HG03378 (cell line): ENCODE results near the gene SMIM14.
"Not testable (repeated sequence)": the region's sequence is repeated elsewhere in the genome, so short reads cannot be mapped to it uniquely, and the experiment has no call there.

Experiments used
- ATAC-seq: cut with Tn5 transposase; IDR thresholded peaks from one replicate; pipeline ENCODE4 v1.9.1; 2021; ENCODE audit warnings: mild to moderate bottlenecking, moderate library complexity; ENCODE audit not compliant: unreplicated experiment

The SMIM14 gene

GRCh38 chr4:39608451-39608850 is 30.2 kb downstream of the SMIM14 start:
- no peak for ATAC-seq

- ATAC-seq = no peak
Measured at GRCh38 chr4:39606747-39607146, 31.9 kb downstream of the SMIM14 start.

GRCh38 chr4:39597695-39598381 is 40.8 kb downstream of the SMIM14 start:
- ATAC-seq = no peak

- ATAC-seq = no peak
Measured at GRCh38 chr4:39596971-39597370, 41.7 kb downstream of the SMIM14 start.

GRCh38 chr4:39591290-39591689 is 47.4 kb downstream of the SMIM14 start:
- ATAC-seq = no peak

GRCh38 chr4:39587881-39588280 is 50.8 kb downstream of the SMIM14 start:
- ATAC-seq = no peak

- no peak for ATAC-seq
Measured at GRCh38 chr4:39574946-39575345, 63.7 kb downstream of the SMIM14 start.

- no peak for ATAC-seq
Measured at GRCh38 chr4:39571504-39571903, 67.2 kb downstream of the SMIM14 start.

- ATAC-seq = no peak
Measured at GRCh38 chr4:39571054-39571453, 67.6 kb downstream of the SMIM14 start.

GRCh38 chr4:39569209-39569608 is 69.5 kb downstream of the SMIM14 start:
- no peak for ATAC-seq

- ATAC-seq = no peak
Measured at GRCh38 chr4:39568805-39569204, 69.9 kb downstream of the SMIM14 start.

- no peak for ATAC-seq
Measured at GRCh38 chr4:39565878-39566600, 72.6 kb downstream of the SMIM14 start.

- ATAC-seq = no peak
Measured at GRCh38 chr4:39563346-39563847, 75.3 kb downstream of the SMIM14 start.

- ATAC-seq = no peak
Measured at GRCh38 chr4:39562792-39563191, 75.9 kb downstream of the SMIM14 start.

- ATAC-seq = no peak
Measured at GRCh38 chr4:39559626-39560025, 79.0 kb downstream of the SMIM14 start.

GRCh38 chr4:39555472-39555871 is 83.2 kb downstream of the SMIM14 start:
- ATAC-seq = no peak

GRCh38 chr4:39548425-39549067 is 90.1 kb downstream of the SMIM14 start:
- no peak for ATAC-seq

- no peak for ATAC-seq
Measured at GRCh38 chr4:39544580-39545315, 93.9 kb downstream of the SMIM14 start.

- not testable (repeated sequence) for ATAC-seq
Measured at GRCh38 chr4:39544080-39544479, 94.6 kb downstream of the SMIM14 start.

- no peak for ATAC-seq
Measured at GRCh38 chr4:39543034-39543433, 95.6 kb downstream of the SMIM14 start.

GRCh38 chr4:39542611-39543012 is 96.1 kb downstream of the SMIM14 start:
- ATAC-seq = no peak
